B cell (primary cell): ENCODE data around the gene CXCL8. TPM values are rescaled to one million over a fixed set of nuclear protein-coding genes. Genes with fewer than 3 reads are reported as not detected.

Experiments used
- ATAC-seq: fragments of 200-7000 bp; cut with Tn5 transposase; one replicate; pipeline ENCODE4 v1.10.0; 2021; ENCODE audit warnings: low read depth, mild to moderate bottlenecking, moderate number of reproducible peaks, moderate library complexity
- CTCF ChIA-PET: fragments of 350-600 bp; sonication (Branson Sonifier 250); formaldehyde crosslinking; loops from one replicate; lab custom pipeline; 2021; ENCODE audit warnings: antibody characterized with exemption, inconsistent platforms; lab: Charles Lee
- POLR2A ChIA-PET: fragments of 350-600 bp; sonication (Branson Sonifier 250); formaldehyde crosslinking; loops from one replicate; lab custom pipeline; 2021; ENCODE audit warnings: antibody characterized with exemption; lab: Charles Lee
- DNase-seq: peaks from one replicate; pipeline ENCODE4 v3.0.0; 2013
- H2AFZ ChIP-seq: 2 replicates; pipeline ENCODE4 v1.6.1; 2012; ENCODE audit warnings: mild to moderate bottlenecking, low read depth, low read length; ENCODE audit not compliant: insufficient read depth, poor library complexity, severe bottlenecking
- H3K27ac ChIP-seq, 2 donors: 1 replicate in 1 of 2; 2 replicates in 1 of 2; pipeline ENCODE4 v1.5.1; 2012 to 2013; ENCODE audit warnings: low read length in 2 of 2, mild to moderate bottlenecking in 2 of 2, moderate library complexity in 1 of 2
- H3K27me3 ChIP-seq, 4 experiments: fragments of 200-600 bp in 1 of 4; sonication (generic) in 1 of 4; replicated peaks in 1 of 4; 1 replicate in 2 of 4; 2 replicates in 2 of 4; pipeline versions ENCODE4 v1.6.1 to v1.7.0; 2013 to 2016; ENCODE audit warnings: low read length in 3 of 4, mild to moderate bottlenecking in 2 of 4, mixed read lengths in 1 of 4, moderate library complexity in 1 of 4; ENCODE audit not compliant: insufficient read depth in 4 of 4, control insufficient read depth in 3 of 4; ENCODE audit errors: control extremely low read depth in 1 of 4
- H3K36me3 ChIP-seq, 2 experiments: replicated peaks in 1 of 2; 1 replicate in 1 of 2; 2 replicates in 1 of 2; pipeline versions ENCODE4 v1.6.1 to v1.7.1; 2013; ENCODE audit warnings: low read length in 1 of 2; ENCODE audit not compliant: insufficient read depth in 2 of 2, control insufficient read depth in 1 of 2; ENCODE audit errors: control extremely low read depth in 1 of 2, extremely low read depth in 1 of 2
- H3K4me1 ChIP-seq, 2 donors: fragments of 200-600 bp in 1 of 2; sonication (generic) in 1 of 2; 1 replicate in 1 of 2; 2 replicates in 1 of 2; pipeline versions ENCODE4 v1.5.1 to v1.6.1; 2013 to 2017; ENCODE audit warnings: low read length in 2 of 2; ENCODE audit not compliant: control insufficient read depth in 2 of 2, insufficient read depth in 2 of 2
- H3K4me2 ChIP-seq: replicated peaks from 2 replicates; pipeline ENCODE3; 2012; ENCODE audit warnings: mild to moderate bottlenecking, low read depth, low read length; ENCODE audit not compliant: poor library complexity, severe bottlenecking
- H3K4me3 ChIP-seq, 5 experiments: fragments of 200-600 bp in 1 of 5; sonication (generic) in 1 of 5; 1 replicate in 3 of 5; 2 replicates in 2 of 5; pipeline versions ENCODE4 v1.5.1 to v1.7.0; 2011 to 2016; ENCODE audit warnings: low read length in 4 of 5, mild to moderate bottlenecking in 4 of 5, low read depth in 2 of 5, control low read depth in 1 of 5, moderate library complexity in 1 of 5; ENCODE audit not compliant: insufficient read depth in 1 of 5; ENCODE audit errors: control extremely low read depth in 1 of 5, extremely low read depth in 1 of 5
- H3K79me2 ChIP-seq: fragments of 200-600 bp; sonication (generic); one replicate; pipeline ENCODE4 v1.6.0; 2016; ENCODE audit warnings: low read length; ENCODE audit not compliant: control insufficient read depth, insufficient read depth
- H3K9ac ChIP-seq: fragments of 200-600 bp; sonication (generic); 2 replicates; pipeline ENCODE4 v1.6.1; 2017; ENCODE audit warnings: mild to moderate bottlenecking, low read length, moderate library complexity
- H3K9me3 ChIP-seq, 3 donors: one replicate each; pipeline versions ENCODE4 v1.6.1 to v1.7.1; 2013; ENCODE audit warnings: low read length in 2 of 3; ENCODE audit not compliant: control insufficient read depth in 2 of 3, insufficient read depth in 1 of 3; ENCODE audit errors: control extremely low read depth in 1 of 3
- H4K20me1 ChIP-seq: 2 replicates; pipeline ENCODE4 v1.6.0; 2012; ENCODE audit warnings: mild to moderate bottlenecking, low read length; ENCODE audit not compliant: insufficient read depth, control insufficient read depth, poor library complexity, severe bottlenecking
- H3K27ac Mint-ChIP-seq: one replicate; pipeline ENCODE4 v1.8.0; 2021; ENCODE audit warnings: mixed read lengths
- H3K27me3 Mint-ChIP-seq: one replicate; pipeline ENCODE4 v1.8.0; 2021; ENCODE audit warnings: mixed read lengths
- H3K4me1 Mint-ChIP-seq: one replicate; pipeline ENCODE4 v1.8.0; 2021; ENCODE audit warnings: mixed read lengths
- H3K4me3 Mint-ChIP-seq: one replicate; pipeline ENCODE4 v1.8.0; 2021; ENCODE audit warnings: mixed read lengths
- H3K9me3 Mint-ChIP-seq: one replicate; pipeline ENCODE4 v1.8.0; 2022; ENCODE audit warnings: mixed read lengths; ENCODE audit not compliant: insufficient read depth
- CTCF ChIP-seq: fragments of 200-600 bp; IDR thresholded peaks from one replicate; pipeline ENCODE4 v1.8.0; 2022; ENCODE audit warnings: antibody characterized with exemption, mild to moderate bottlenecking
- EZH2 ChIP-seq: IDR thresholded peaks from 2 replicates; pipeline ENCODE4 v1.6.1; 2012; ENCODE audit warnings: borderline replicate concordance, low read depth, mild to moderate bottlenecking, moderate library complexity, low read length; ENCODE audit not compliant: insufficient read depth, poor library complexity, severe bottlenecking
- WGBS: methylation state at CpG from one replicate; pipeline ENCODE4 v1.1.5; 2013; ENCODE audit warnings: missing lambda C conversion rate; ENCODE audit not compliant: insufficient coverage; 5-methylcytosine and 5-hydroxymethylcytosine counted together
- intact Hi-C: fragments of 100-400 bp; cut with micrococcal nuclease; formaldehyde crosslinking; loops from one replicate; pipeline ENCODE4 v1.10.0; 2022
- polyA plus RNA-seq: library from polyadenylated mRNA; depleted of rRNA; stranded (reverse); fragments of >200 nt; gene quantifications from 2 replicates; pipeline ENCODE4 v1.2.3, GENCODE V29; 2012
- total RNA-seq, 2 donors: library from RNA; stranded (reverse); fragments of 120-200 nt in 1 of 2; gene quantifications; 1 replicate in 1 of 2; 2 replicates in 1 of 2; pipeline versions ENCODE4 v1.2.3 to v1.2.4, GENCODE V29; 2013 to 2022

CXCL8 gene
- total and polyA plus RNA-seq, 2 donors (not counting 1 experiment from before 2014, with no cell fraction given) = 0.32 to 7.5 TPM

- intact Hi-C loops = no loop called here
- Histone ChIP-seq H3K9me3 (no peaks in the 10 kb centered on the region), H2AFZ (no peak overlapping the region), H3K36me3 (no peaks in the 10 kb centered on the region), H3K4me1 (no peaks in the 10 kb centered on the region), H3K4me3 (no peak overlapping the region), H4K20me1 (no peaks in the 10 kb centered on the region), H3K27me3 (no peaks in the 10 kb centered on the region), H3K79me2 (no peaks in the 10 kb centered on the region), H3K4me2 (no peak overlapping the region), H3K27ac (no peak overlapping the region), H3K9ac (no peak overlapping the region)
- WGBS = 100% methylated on average over 1 of the region's 1 CpG
- TF ChIP-seq CTCF (no peak), EZH2 (no peak)
- H3K27me3 Mint-ChIP-seq = peaks cover 24% of the 10 kb centered on the region
- H3K4me3 Mint-ChIP-seq = no peak overlapping the region
- no peaks in the 10 kb centered on the region for H3K4me1 Mint-ChIP-seq
- no peak overlapping the region for H3K27ac Mint-ChIP-seq
- no peak for ATAC-seq
- DNase-seq = no peak
- H3K9me3 Mint-ChIP-seq = no peaks in the 10 kb centered on the region
- CTCF ChIA-PET = no interaction called here
- POLR2A ChIA-PET = no interaction called here
These were observed 34.6 kb upstream of the CXCL8 start for GRCh38 chr4:73705721-73706120.

GRCh38 chr4:73706811-73707210 lies 33.6 kb upstream of the CXCL8 start:
- ChIA-PET POLR2A (no interaction called here), CTCF (no interaction called here)
- Histone ChIP-seq H3K4me2 (no peak overlapping the region), H3K36me3 (no peaks in the 10 kb centered on the region), H3K4me3 (no peak overlapping the region), H3K9ac (no peak overlapping the region), H3K27ac (no peak overlapping the region), H3K79me2 (no peaks in the 10 kb centered on the region), H3K4me1 (no peaks in the 10 kb centered on the region), H3K27me3 (no peaks in the 10 kb centered on the region), H4K20me1 (no peaks in the 10 kb centered on the region), H3K9me3 (no peaks in the 10 kb centered on the region), H2AFZ (no peak overlapping the region)
- Mint-ChIP-seq H3K27ac (no peak overlapping the region), H3K27me3 (peaks cover 17% of the 10 kb centered on the region), H3K4me3 (no peak overlapping the region), H3K4me1 (no peaks in the 10 kb centered on the region), H3K9me3 (no peaks in the 10 kb centered on the region)
- DNase-seq (no peak), ATAC-seq (no peak)
- intact Hi-C loops = no loop called here
- TF ChIP-seq EZH2 (no peak), CTCF (no peak)
- WGBS = no CpG with 5 or more reads among the region's 2 CpGs
